K562 (cell line): ENCODE results near the gene SRGAP3. TPM values are rescaled to one million over a fixed set of nuclear protein-coding genes. Genes with fewer than 3 reads are reported as not detected.

Experiments
- ATAC-seq: fragments of 200-7000 bp; cut with Tn5 transposase; 3 replicates; pipeline ENCODE4 v1.9.1; 2020; ENCODE audit warnings: moderate library complexity
- BruUV-seq: library from RNA; stranded (reverse); fragments of 400-500 nt; replicated peaks from 2 replicates; lab custom pipeline; 2021; lab: Mats Ljungman, UMichigan
- CTCF ChIA-PET: fragments of 300-600 bp; formaldehyde crosslinking; extraction: SDS; loops from one replicate; lab custom pipeline; 2021; ENCODE audit warnings: low intra/inter-chr PET ratio; lab: Yijun Ruan, JAX
- POLR2A ChIA-PET: fragments of 300-600, 350-650 bp; sonication (Branson Sonifier 250); formaldehyde crosslinking; extraction: SDS; loops from one replicate; lab custom pipeline; 2021; ENCODE audit warnings: antibody characterized with exemption, inconsistent platforms; lab: Yijun Ruan, JAX
- DNase-seq, 4 experiments: peaks; one replicate each; pipeline versions ENCODE4 v3.0.0 to v3.0.0-alpha.2; 2011 to 2018; ENCODE audit warnings: low spot score in 3 of 4, mixed read lengths in 3 of 4; ENCODE audit errors: extremely low read depth in 1 of 4
- FAIRE-seq: peaks from 2 replicates; lab custom pipeline; 2011; peaks lifted over from hg19 to GRCh38; lab: Jason Lieb, UNC
- H2AFZ ChIP-seq: 2 replicates; pipeline ENCODE4 v1.6.0; 2011; ENCODE audit warnings: low read depth, low read length, control low read depth, inconsistent platforms
- H3K27ac ChIP-seq: fragments of 200-600 bp; 3 replicates; pipeline ENCODE4 v1.8.0; 2011; ENCODE audit warnings: low read depth, mild to moderate bottlenecking, control low read depth, inconsistent platforms, low read length, moderate library complexity, mixed read lengths; ENCODE audit errors: extremely low read depth
- H3K27me3 ChIP-seq, 2 experiments: fragments of 300-600 bp in 1 of 2; 2 replicates in 1 of 2; 3 replicates in 1 of 2; pipeline versions ENCODE4 v1.6.0 to v1.8.0; 2011; ENCODE audit warnings: inconsistent platforms in 2 of 2, low read length in 2 of 2, mild to moderate bottlenecking in 1 of 2, mixed read lengths in 1 of 2, moderate library complexity in 1 of 2; ENCODE audit not compliant: control insufficient read depth in 2 of 2, insufficient read depth in 2 of 2
- H3K36me3 ChIP-seq: fragments of 300-600 bp; 3 replicates; pipeline ENCODE4 v1.8.0; 2011; ENCODE audit warnings: mild to moderate bottlenecking, low read length, inconsistent platforms; ENCODE audit not compliant: control insufficient read depth, insufficient read depth
- H3K4me1 ChIP-seq, 2 experiments: fragments of 200-600 bp in 1 of 2; replicated peaks in 1 of 2; 2 replicates in 1 of 2; 3 replicates in 1 of 2; pipeline versions ENCODE4 v1.5.1 to v1.8.0; 2011; ENCODE audit warnings: inconsistent platforms in 2 of 2, low read length in 2 of 2, mild to moderate bottlenecking in 1 of 2, mixed read lengths in 1 of 2, moderate library complexity in 1 of 2; ENCODE audit not compliant: control insufficient read depth in 2 of 2, insufficient read depth in 2 of 2
- H3K4me2 ChIP-seq: 2 replicates; pipeline ENCODE4 v1.6.1; 2011; ENCODE audit warnings: low read length, control low read depth, inconsistent platforms, mixed read lengths; ENCODE audit not compliant: insufficient read depth
- H3K4me3 ChIP-seq: fragments of 200-600 bp; sonication (generic), shearing (Covaris generic); 2 replicates; pipeline ENCODE4 v1.5.1; 2016; ENCODE audit warnings: control low read depth, inconsistent platforms
- H3K79me2 ChIP-seq: fragments of 200-600 bp; 3 replicates; pipeline ENCODE4 v1.8.0; 2011; ENCODE audit warnings: low read length, inconsistent platforms; ENCODE audit not compliant: control insufficient read depth, insufficient read depth
- H3K9ac ChIP-seq, 2 experiments: 2 replicates each; pipeline versions ENCODE4 v1.6.0 to v1.6.1; 2011; ENCODE audit warnings: low read depth in 2 of 2, low read length in 2 of 2, control low read depth in 1 of 2, inconsistent platforms in 1 of 2, mild to moderate bottlenecking in 1 of 2, mixed read lengths in 1 of 2; ENCODE audit not compliant: insufficient read depth in 1 of 2
- H3K9me1 ChIP-seq: one replicate; pipeline ENCODE4 v1.6.0; 2011; ENCODE audit warnings: inconsistent platforms, mild to moderate bottlenecking, low read length, moderate library complexity; ENCODE audit not compliant: control insufficient read depth, insufficient read depth
- H3K9me3 ChIP-seq: replicated peaks from 2 replicates; pipeline ENCODE4 v1.5.1; 2011; ENCODE audit warnings: low read depth, low read length, inconsistent platforms; ENCODE audit not compliant: control insufficient read depth, insufficient read depth
- H4K20me1 ChIP-seq: replicated peaks from 2 replicates; pipeline ENCODE4 v1.6.1; 2011; ENCODE audit warnings: low read length, inconsistent platforms, mixed read lengths; ENCODE audit not compliant: control insufficient read depth, insufficient read depth
- CC2D1A ChIP-seq: fragments of 450-650 bp; IDR thresholded peaks from 2 replicates; pipeline ENCODE4 v1.6.1; 2017; ENCODE audit warnings: mild to moderate bottlenecking
- CTCF ChIP-seq, 3 experiments: IDR thresholded peaks in 2 of 3; conservative IDR thresholded peaks in 1 of 3; 2 replicates each; pipeline ENCODE4 v1.5.1; 2011 to 2012; ENCODE audit warnings: low read length in 3 of 3, mild to moderate bottlenecking in 3 of 3, control low read depth in 2 of 3, improper control_type of control experiment in 1 of 3, inconsistent platforms in 1 of 3, low read depth in 1 of 3, mixed read lengths in 1 of 3, moderate library complexity in 1 of 3; ENCODE audit not compliant: insufficient read depth in 2 of 3
- DEAF1 ChIP-seq: fragments of 450-650 bp; formaldehyde crosslinking; IDR thresholded peaks from 2 replicates; pipeline ENCODE4 v1.4.0; 2020; ENCODE audit warnings: mild to moderate bottlenecking, moderate library complexity
- MLX ChIP-seq, 2 experiments: fragments of 450-650 bp in 1 of 2; sonication (generic) in 1 of 2; formaldehyde crosslinking; conservative IDR thresholded peaks; 2 replicates each; pipeline versions ENCODE4 v1.4.0 to v1.8.1; 2020 to 2022; ENCODE audit warnings: mild to moderate bottlenecking in 1 of 2, missing genetic modification reagents in 1 of 2
- SMC3 ChIP-seq: conservative IDR thresholded peaks from 2 replicates; pipeline ENCODE4 v1.6.1; 2011; ENCODE audit warnings: low read depth, low read length, improper control_type of control experiment; ENCODE audit not compliant: insufficient read depth
- ZNF121 ChIP-seq: sonication (generic); formaldehyde crosslinking; conservative IDR thresholded peaks from 2 replicates; pipeline ENCODE4 v1.8.0; 2022; ENCODE audit warnings: missing genetic modification reagents
- ZNF436 ChIP-seq: fragments of 250-450, 450-650 bp; sonication (Bioruptor Pico); formaldehyde crosslinking; IDR thresholded peaks from 2 replicates; pipeline ENCODE4 v1.7.0; 2020; ENCODE audit warnings: mild to moderate bottlenecking
- WGBS: fragments of 100-300 bp; shearing (Covaris generic); methylation state at CpG from one replicate; pipeline ENCODE4 v1.1.6; 2016; ENCODE audit warnings: low coverage, mixed read lengths; ENCODE audit not compliant: insufficient coverage; ENCODE audit errors: missing lambda C conversion rate; 5-methylcytosine and 5-hydroxymethylcytosine counted together
- in situ Hi-C: fragments of 300-500 bp; cut with MboI; formaldehyde crosslinking; loops from 4 replicates; pipeline ENCODE4 v1.15.0; 2018; ENCODE audit warnings: inconsistent platforms, mixed read lengths
- intact Hi-C: fragments of 100-400 bp; cut with micrococcal nuclease; formaldehyde crosslinking; loops from 2 replicates; pipeline ENCODE4 v1.14.2; 2022
- polyA plus RNA-seq, 8 experiments: library from polyadenylated mRNA; depleted of rRNA in 4 of 8; stranded (reverse) in 5 of 8; unstranded in 3 of 8; fragments of >200 nt; fragmentation: Nextera tagmentation in 2 of 8; fragmentation: Illumina TruSeq in 1 of 8; extraction: Ambion mirVana in 2 of 8; extraction: Trizol in 1 of 8; gene quantifications; 2 replicates each; pipeline versions ENCODE4 v1.2.1 to v1.2.3, GENCODE V29; 2011 to 2014; ENCODE audit warnings: inconsistent platforms in 1 of 8, missing spikeins in 1 of 8
- total RNA-seq, 7 experiments: library from RNA; depleted of rRNA in 6 of 7; stranded (reverse); fragments of >200 nt in 6 of 7; fragmentation: Illumina TruSeq in 2 of 7; extraction: Trizol in 2 of 7; gene quantifications; 2 replicates each; pipeline versions ENCODE4 v1.2.1 to v1.2.3, GENCODE V29; 2011 to 2021; ENCODE audit warnings: low replicate concordance in 1 of 7

The SRGAP3 gene
- total and polyA plus RNA-seq, 9 of the 15 experiments (the other 6 are each of a cell fraction or from before 2014, with no cell fraction given), result 0.11 to 0.85 (median 0.35) TPM; not detected in 2

- BruUV-seq, result no TSS peak
- DNase-seq (peak; percentile 76 to 82 (median 78)), ATAC-seq (peak; percentile 70), FAIRE-seq (peak; percentile 94)
- no peak overlapping the region for H3K27ac ChIP-seq
- H3K4me1 ChIP-seq, result peaks cover 0 to 5% of the 10 kb centered on the region in 2 experiments; a peak in 1 of 5 replicates
- no peak overlapping the region for H2AFZ ChIP-seq
- no peaks in the 10 kb centered on the region for H3K9me1 ChIP-seq
- H3K4me2 ChIP-seq, result no peak overlapping the region
- ChIA-PET POLR2A (no interaction called here), CTCF (interaction anchor here (0.7 to 2.8 kb wide), 4 partner anchors 96 to 452 kb away, joined by 3 to 35 read pairs (median 14); no protein-coding TSS in a partner anchor)
- no peak overlapping the region for H3K4me3 ChIP-seq
- H3K36me3 ChIP-seq, result no peaks in the 10 kb centered on the region
- no peaks in the 10 kb centered on the region for H3K79me2 ChIP-seq
- under 1% methylated on average over 7 of the region's 7 CpGs for WGBS
- intact Hi-C loops, result loop anchor here (1.0 kb wide), 2 partner anchors 96 to 331 kb away; no protein-coding TSS in a partner anchor
- no peaks in the 10 kb centered on the region for H4K20me1 ChIP-seq
- in situ Hi-C loops, result loop anchor here (5.0 to 10.0 kb wide), 3 partner anchors 96 to 524 kb away; no protein-coding TSS in a partner anchor
- H3K9ac ChIP-seq, result no peak overlapping the region
- H3K9me3 ChIP-seq, result no peaks in the 10 kb centered on the region
- H3K27me3 ChIP-seq, result peaks cover 3 to 14% of the 10 kb centered on the region in 2 experiments; a peak in 4 of 5 replicates
- TF ChIP-seq ZNF121, result no peak
- no peak for TF ChIP-seq ZNF436 (CRISPR knock-in tag)
- TF ChIP-seq SMC3, result peak; percentile 82
- TF ChIP-seq DEAF1, result peak; percentile 95
- 0 out of 2 replicates have a peak, but pooled peaks have one; percentile 26 for TF ChIP-seq CC2D1A
- peak; percentile 90 to 98 (median 94) for TF ChIP-seq CTCF (IDR thresholded peaks at IDR 0.05 in 2 of 3, conservative IDR thresholded peaks at IDR 0.05 in 1 of 3; ENCODE audit: insufficient read depth in 2 of 3, low read depth in 1 of 3, low read length in 3 of 3)
- TF ChIP-seq MLX (CRISPR knock-in tag; conservative IDR thresholded peaks at IDR 0.05), result no peak
Measured at GRCh38 chr3:8970971-8971589, 278.4 kb downstream of the SRGAP3 start.
